ENCODE results near the gene KBTBD8.

DNA sequence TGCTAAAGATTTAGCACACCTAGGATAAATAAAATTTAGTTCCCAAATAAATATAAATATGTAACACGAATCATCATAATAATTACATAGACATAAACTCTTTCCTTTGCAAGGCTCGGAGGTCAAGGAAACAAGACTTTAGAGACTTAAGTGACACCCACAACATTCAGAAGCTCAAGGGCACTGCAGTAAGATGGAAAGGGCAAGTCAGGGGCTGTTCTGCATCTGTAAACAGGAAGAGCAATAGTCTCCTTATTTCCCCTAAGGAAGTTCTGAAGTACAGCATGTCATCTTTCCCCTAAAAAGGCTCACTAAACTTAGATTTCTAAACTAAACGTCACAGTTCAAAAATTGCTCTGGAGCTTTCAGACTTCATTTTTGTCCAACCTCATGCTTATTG, 26.9 kb upstream of the KBTBD8 start:
- TF ChIP-seq, protein P1, sequence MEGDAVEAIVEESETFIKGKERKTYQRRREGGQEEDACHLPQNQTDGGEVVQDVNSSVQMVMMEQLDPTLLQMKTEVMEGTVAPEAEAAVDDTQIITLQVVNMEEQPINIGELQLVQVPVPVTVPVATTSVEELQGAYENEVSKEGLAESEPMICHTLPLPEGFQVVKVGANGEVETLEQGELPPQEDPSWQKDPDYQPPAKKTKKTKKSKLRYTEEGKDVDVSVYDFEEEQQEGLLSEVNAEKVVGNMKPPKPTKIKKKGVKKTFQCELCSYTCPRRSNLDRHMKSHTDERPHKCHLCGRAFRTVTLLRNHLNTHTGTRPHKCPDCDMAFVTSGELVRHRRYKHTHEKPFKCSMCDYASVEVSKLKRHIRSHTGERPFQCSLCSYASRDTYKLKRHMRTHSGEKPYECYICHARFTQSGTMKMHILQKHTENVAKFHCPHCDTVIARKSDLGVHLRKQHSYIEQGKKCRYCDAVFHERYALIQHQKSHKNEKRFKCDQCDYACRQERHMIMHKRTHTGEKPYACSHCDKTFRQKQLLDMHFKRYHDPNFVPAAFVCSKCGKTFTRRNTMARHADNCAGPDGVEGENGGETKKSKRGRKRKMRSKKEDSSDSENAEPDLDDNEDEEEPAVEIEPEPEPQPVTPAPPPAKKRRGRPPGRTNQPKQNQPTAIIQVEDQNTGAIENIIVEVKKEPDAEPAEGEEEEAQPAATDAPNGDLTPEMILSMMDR (conservative IDR thresholded peaks at IDR 0.05 in 1 of 2, IDR thresholded peaks at IDR 0.05 in 1 of 2; ENCODE audit: low read depth in 1 of 2, low read length in 2 of 2) = no peak
- TF ChIP-seq EZH2 (IDR thresholded peaks at IDR 0.05; ENCODE audit: low read length, missing control alignments) = no peak

All from fibroblast of lung (primary cell).